ENCODE results near the gene PDZK1.
"Not testable (repeated sequence)": the region's sequence is repeated elsewhere in the genome, so short reads cannot be mapped to it uniquely, and the experiment has no call there.

PDZK1 gene

DNA sequence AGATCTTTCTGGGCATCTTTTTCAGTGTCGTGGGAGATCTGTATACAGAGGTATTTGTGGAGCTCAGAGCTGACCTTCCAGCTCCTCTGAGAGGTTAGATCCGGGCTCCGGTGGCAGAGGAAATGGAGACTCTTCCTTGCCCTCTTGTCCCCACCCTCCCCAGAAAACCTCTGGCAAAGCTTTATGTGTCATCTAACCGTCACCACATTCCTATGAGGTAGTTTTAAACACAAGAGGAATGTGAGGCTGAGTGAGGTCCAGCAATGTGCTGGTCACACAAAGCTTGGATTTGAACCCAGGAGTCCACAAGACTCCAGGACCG lies 13.3 kb upstream of the PDZK1 start:
- TF ChIP-seq JUND (IDR thresholded peaks at IDR 0.05; ENCODE audit: low read depth), result no peak
- DNase-seq (ENCODE audit: low read depth in 1 of 2, low spot score in 1 of 2), result peak in 1 of 2 experiments; percentile 90
- in situ Hi-C loops (cut with HindIII; ENCODE audit: low pct_unique_long_range_greater_than_20kb, low sequenced_read_pairs), result no loop called here

DNA sequence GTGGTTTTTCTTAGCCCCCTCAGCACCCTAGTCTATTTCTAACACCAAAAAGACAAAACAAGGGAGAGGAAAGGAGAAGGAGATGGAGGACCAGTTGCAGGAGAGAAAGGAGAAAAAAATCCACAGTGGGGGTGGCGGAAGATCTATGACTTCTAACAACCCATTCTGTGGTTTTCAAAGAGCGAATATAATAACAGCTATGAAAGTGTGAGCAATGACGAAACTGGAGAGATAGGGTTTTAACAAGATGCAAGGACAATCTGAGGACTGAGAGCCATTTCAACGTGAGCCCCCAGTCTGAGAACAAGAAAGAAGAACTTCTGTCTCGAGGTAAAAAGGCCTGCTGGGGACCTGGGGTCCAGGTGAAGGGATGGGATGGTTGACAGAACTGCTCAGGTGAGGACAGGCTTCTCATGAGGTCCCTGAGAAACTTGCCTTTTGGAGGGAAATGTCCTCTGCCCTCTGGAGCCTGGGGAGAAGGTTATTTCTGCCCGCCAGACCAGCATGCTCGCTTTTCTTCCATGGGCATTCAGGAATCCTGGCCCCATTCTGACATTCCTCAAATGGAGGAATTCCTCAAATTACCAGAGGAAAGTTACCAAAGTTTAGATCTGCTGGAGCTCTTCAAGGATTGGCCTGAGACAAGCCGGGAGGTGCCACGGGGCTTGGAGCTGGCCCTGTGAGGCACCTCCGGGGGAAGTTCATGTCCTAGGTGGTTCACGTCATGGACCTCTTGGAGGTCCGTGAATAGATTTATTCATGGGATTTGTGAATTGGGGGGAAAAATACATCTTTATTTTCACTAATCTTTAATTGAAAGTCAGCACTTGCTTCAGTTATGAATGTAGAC lies 12.3 kb upstream of the PDZK1 start, which contains the start of gene CD160:
Gene CD160 (plus strand): TSS at position 270 of the 850 bp plus-strand sequence. CDS start 8,829 bp downstream, outside the sequence.
- in situ Hi-C loops (cut with HindIII; ENCODE audit: low pct_unique_long_range_greater_than_20kb, low sequenced_read_pairs), result no loop called here
- no peak for TF ChIP-seq JUND (IDR thresholded peaks at IDR 0.05; ENCODE audit: low read depth)
- DNase-seq (ENCODE audit: low read depth in 1 of 2, low spot score in 1 of 2), result no peak

DNA sequence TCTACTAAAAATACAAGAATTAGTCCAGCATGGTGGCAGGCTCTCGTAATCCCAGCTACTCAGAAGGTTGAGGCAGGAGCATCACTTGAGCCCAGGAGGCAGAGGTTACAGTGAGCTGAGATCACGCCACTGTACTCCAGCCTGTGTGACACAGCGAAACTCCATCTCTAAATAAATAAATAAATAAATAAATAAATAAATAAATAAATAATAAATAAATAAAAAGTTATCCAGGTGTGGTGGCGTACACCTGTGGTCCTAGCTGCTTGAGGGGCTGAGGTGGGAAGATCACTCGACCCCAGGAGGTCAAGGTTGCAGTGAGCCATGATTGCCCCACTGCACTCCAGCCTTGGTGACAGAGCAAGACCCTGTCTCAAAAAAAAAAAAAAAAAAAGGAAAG lies 11.3 kb upstream of the PDZK1 start:
- in situ Hi-C loops (cut with HindIII; ENCODE audit: low pct_unique_long_range_greater_than_20kb, low sequenced_read_pairs); DNase-seq (ENCODE audit: low read depth in 1 of 2, low spot score in 1 of 2): not testable (repeated sequence)

DNA sequence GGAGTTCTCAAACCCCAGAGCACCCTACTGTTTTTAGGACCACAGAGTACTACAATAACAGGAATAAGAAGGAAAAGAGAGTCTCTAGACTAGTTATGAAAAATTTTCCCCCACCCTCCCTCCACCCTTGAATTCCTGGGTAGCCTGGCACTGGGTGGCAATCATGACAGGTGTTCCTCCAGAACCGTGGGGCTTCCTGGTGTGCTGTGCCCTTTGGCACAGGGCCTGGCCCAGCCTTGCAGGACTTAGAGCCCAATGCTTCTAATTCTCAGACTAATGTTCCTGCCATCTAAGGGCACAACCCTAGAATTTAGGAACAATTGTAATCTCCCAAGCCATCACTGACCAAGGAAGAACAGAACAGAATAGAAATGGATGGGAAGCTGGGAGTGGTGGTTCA lies 10.7 kb upstream of the PDZK1 start:
- DNase-seq (ENCODE audit: low read depth in 1 of 2, low spot score in 1 of 2), result no peak
- no peak for TF ChIP-seq JUND (IDR thresholded peaks at IDR 0.05; ENCODE audit: low read depth)
- in situ Hi-C loops (cut with HindIII; ENCODE audit: low pct_unique_long_range_greater_than_20kb, low sequenced_read_pairs), result no loop called here

DNA sequence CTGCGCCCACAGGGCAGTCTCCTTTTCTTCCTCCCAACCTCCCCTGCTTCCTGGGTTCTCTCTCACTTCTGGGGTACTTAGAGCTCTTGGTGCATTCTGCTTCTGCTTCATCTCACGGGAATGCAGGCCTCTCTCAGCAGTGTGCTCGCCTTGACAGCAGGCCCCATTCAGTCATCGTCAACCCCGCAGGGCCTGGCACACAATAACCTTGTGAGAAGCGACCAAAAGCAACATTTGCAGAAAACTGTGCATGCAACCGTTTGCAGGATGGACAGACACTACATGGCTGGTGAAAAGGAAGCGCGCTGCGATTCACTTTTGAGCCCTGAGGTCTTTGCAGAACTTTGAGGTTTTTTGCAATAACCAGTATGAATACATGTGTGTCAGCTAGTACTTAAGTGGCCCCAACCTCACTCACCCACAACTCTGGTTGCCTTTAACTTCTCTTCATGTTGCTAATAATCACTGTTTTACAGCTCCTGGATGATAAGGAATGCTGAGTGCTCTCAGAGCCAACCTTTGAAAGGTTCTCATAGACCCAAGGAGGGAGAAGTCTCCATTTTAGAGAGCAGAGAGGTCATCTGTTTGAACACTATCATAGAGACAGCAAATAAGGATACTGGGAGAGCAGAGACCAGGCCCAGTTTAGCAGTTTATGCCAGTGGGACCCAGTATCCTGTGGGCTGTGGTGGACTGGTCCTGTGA lies 9.6 kb upstream of the PDZK1 start:
- in situ Hi-C loops (cut with HindIII; ENCODE audit: low pct_unique_long_range_greater_than_20kb, low sequenced_read_pairs), result no loop called here
- TF ChIP-seq JUND (IDR thresholded peaks at IDR 0.05; ENCODE audit: low read depth), result no peak
- DNase-seq (ENCODE audit: low read depth in 1 of 2, low spot score in 1 of 2), result no peak

DNA sequence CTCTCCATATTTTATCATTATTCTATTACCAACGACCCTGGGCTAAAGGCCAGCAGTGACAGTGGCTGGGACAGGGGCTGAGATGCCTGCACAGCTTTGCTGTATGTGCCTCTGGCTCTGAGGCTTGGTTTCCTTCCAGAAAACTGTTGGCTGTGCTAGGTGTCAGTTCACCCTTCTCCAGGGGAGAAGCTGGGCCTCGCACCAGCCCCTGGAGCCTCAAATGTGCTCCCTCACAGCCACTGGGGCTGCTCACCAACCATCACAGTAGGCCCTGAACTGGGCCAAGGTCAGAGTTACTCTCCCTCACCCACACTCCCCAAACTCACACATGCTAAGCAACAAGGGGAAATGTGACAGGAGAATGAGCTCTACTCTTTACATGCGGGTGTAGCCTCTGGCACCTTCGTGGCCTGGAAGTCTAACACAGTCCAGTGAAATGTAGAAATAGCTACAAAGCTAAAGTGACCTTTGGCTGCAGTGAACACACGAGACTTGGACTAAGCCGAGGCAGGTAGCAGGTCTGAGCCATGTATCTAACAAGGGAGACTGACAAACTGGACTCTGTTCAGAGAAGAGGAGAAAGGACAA lies 7.5 kb upstream of the PDZK1 start:
- TF ChIP-seq JUND (IDR thresholded peaks at IDR 0.05; ENCODE audit: low read depth), result no peak
- DNase-seq (ENCODE audit: low read depth in 1 of 2, low spot score in 1 of 2), result peak in 1 of 2 experiments; percentile 50
- in situ Hi-C loops (cut with HindIII; ENCODE audit: low pct_unique_long_range_greater_than_20kb, low sequenced_read_pairs), result no loop called here

DNA sequence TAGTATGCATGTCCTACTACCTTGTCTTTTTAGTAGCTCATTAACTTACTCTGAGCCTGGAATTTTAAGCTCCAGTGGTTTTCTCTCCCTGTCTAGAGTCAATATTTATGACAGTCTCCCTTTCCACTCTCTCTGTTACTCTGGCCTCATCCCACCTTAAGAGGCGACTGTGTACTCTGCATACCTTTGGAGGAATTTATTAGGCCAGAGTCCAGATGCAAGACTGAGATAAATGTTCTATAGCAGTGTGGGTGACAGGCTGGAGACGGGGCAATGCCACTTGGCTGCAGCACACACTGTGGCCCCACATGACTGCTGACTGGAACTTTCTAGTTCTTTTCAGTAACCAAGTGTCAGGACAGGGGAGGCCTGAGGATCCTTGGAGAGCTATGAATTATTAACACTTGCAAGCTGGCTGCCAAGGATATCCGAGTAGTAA lies 4.1 kb upstream of the PDZK1 start:
- in situ Hi-C loops (cut with HindIII; ENCODE audit: low pct_unique_long_range_greater_than_20kb, low sequenced_read_pairs), result no loop called here
- peak in 1 of 2 experiments; percentile 89 for DNase-seq (ENCODE audit: low read depth in 1 of 2, low spot score in 1 of 2)
- TF ChIP-seq JUND (IDR thresholded peaks at IDR 0.05; ENCODE audit: low read depth), result no peak; the same call in 1 of the 2 replicates

DNA sequence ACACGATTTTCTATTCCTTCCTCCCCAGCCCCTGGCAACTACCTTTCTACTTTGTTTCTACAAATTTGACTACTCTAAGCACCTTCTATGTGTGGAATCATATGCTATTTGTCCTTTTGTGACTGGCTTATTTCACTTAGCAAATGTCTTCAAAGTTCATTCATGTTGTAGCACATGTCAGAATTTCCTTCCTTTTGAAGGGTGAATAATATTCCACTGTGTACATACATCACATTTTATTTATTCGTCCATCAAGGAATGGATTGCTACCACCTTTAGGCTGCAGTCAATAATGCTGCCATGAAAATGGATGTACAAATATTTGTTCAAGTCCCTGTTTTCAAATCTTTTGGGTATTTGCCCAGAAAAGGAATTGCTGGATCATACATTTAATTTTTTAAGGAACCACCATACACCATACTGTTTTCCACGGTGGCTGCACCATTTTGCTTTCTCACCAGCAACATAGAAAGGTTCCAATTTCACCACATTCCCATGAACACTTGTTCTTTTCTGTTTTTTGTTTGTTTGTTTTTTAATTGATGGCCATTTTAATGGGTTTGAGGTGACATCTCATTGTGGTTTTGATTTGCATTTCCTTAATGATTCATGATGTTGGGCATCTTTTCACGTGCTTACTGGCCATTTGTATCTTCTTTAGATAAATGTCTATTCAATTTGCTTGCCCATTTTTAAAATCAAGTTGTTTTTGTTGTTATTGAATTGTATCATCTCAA lies 3.3 kb upstream of the PDZK1 start:
- TF ChIP-seq JUND (IDR thresholded peaks at IDR 0.05; ENCODE audit: low read depth), result no peak
- in situ Hi-C loops (cut with HindIII; ENCODE audit: low pct_unique_long_range_greater_than_20kb, low sequenced_read_pairs), result no loop called here
- DNase-seq (ENCODE audit: low read depth in 1 of 2, low spot score in 1 of 2), result no peak

DNA sequence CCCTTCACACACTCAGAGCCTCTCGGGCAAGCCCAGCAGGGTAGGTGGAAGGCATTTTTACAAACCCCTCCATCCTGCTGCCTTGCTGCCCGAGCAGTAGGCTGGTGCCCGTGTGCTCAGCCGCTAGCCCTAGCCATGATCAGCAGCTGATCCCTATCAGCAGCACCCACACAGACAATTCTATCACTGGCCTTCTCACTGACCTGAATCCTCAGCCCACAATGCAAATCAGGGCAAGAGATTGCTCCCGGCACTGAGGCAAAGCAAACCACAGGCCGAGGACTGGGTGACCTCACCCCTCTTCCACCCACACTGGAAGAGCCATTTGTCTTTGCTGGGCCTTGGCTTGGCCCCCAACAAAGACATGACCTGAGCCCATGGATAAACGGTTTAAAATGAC lies 895 bp upstream of the PDZK1 start:
- in situ Hi-C loops (cut with HindIII; ENCODE audit: low pct_unique_long_range_greater_than_20kb, low sequenced_read_pairs), result no loop called here
- DNase-seq (ENCODE audit: low read depth in 1 of 2, low spot score in 1 of 2), result peak in 1 of 2 experiments; percentile 87
- peak; percentile 86; the same call in 1 of the 2 replicates for TF ChIP-seq JUND (IDR thresholded peaks at IDR 0.05; ENCODE audit: low read depth)

DNA sequence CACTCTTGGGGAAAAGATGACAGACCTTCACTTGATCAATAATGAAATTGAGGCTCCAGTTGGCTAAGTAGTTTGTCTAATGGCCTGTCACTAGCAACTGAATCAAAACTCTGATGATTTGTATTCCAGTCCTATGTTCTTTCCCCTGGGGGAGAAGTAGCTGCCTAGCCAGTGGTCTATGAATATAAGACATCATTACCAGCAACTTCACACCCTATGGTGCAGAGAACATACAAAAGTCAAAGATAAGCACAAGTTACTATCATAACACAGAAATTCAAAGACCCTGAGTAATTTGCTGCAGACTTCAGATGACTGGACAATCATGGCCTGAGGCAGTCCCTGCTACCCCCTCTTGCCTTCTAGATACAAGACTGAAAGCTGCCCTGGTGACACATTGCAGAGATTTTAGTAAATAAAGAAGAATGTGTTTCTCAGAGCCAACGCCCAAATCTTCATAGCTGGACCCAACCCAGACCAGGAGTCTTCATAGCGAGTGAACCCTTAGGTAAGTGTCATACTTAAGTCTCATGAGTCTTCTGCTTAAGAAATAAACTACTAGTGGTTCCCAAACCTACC lies 993 bp downstream of the PDZK1 start:
- in situ Hi-C loops (cut with HindIII; ENCODE audit: low pct_unique_long_range_greater_than_20kb, low sequenced_read_pairs), result no loop called here
- no peak for DNase-seq (ENCODE audit: low read depth in 1 of 2, low spot score in 1 of 2)
- no peak for TF ChIP-seq JUND (IDR thresholded peaks at IDR 0.05; ENCODE audit: low read depth)

DNA sequence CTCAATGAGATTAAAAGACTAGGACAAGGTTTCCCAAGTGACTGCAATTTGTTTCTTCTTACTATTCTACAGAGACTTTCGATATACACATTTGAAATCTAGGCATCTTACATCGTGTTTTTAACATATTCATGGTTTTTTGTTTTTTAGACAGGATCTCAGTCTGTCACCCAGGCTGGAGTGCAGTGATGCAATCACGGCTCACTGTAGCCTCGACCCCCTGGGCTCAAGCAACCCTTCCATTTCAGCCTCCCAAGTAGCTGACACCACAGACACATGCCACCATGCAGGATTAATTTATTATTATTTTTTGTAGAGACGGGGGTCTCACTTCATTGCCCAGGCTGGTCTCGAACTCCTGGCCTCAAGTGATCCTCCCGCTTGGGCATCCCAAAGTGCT lies 1.5 kb downstream of the PDZK1 start:
- in situ Hi-C loops (cut with HindIII; ENCODE audit: low pct_unique_long_range_greater_than_20kb, low sequenced_read_pairs), result no loop called here
- DNase-seq (ENCODE audit: low read depth in 1 of 2, low spot score in 1 of 2), result no peak
- TF ChIP-seq JUND (IDR thresholded peaks at IDR 0.05; ENCODE audit: low read depth), result no peak

DNA sequence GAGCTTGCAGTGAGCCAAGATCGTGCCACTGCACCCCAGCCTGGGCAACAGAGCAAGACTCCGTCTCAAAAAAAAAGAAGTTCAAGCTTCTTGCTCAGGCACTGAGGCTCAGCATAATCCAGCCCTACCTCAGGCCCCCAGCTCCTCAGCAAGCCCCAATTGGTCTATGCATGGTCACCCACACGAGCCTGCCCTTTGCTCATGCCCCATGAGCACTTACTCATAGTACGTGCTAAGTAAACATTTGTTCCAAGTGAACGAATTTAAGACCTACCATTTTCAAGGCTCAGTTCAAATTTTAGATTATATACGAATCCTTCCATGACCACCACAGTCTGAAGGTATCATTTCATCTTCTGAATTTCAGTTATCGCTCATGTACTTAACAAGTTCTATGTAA lies 4.3 kb downstream of the PDZK1 start:
- no peak for TF ChIP-seq JUND (IDR thresholded peaks at IDR 0.05; ENCODE audit: low read depth)
- in situ Hi-C loops (cut with HindIII; ENCODE audit: low pct_unique_long_range_greater_than_20kb, low sequenced_read_pairs), result no loop called here
- DNase-seq (ENCODE audit: low read depth in 1 of 2, low spot score in 1 of 2), result no peak

All from T47D (cell line).